Middle frontal gyrus (tissue), 1 donor: ENCODE data around the gene GET4.
"Not testable (repeated sequence)": the region's sequence is repeated elsewhere in the genome, so short reads cannot be mapped to it uniquely, and the experiment has no call there.

Experiments used
- DNase-seq: peaks from one replicate; pipeline ENCODE4 v3.0.0-alpha.2; 2015; ENCODE audit warnings: low spot score; ENCODE audit errors: extremely low spot score

GET4 gene

DNA sequence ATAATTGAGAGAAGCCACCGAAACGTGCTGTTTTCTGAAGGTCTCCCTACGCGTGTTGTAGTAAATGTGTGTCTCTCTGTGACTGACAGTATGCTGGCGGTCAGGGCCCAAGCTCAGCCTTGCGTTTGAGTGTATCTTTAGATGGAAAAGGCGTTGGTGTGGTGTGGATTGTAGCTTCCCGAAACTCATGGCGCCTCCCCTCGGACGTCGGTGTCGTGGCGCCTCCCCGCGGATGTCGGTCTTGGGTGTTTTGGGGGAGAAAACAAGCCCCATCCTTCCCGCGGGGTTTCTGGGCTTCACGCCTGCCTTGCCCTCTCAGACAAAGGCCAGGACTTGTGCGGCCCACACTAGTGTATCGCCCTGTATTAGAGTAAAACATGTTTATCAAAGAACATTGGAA lies 31.3 kb upstream of the GET4 start:
- DNase-seq = no peak

- DNase-seq = no peak
Observed at GRCh38 chr7:845731-846130, 30.6 kb upstream of the GET4 start.

DNA sequence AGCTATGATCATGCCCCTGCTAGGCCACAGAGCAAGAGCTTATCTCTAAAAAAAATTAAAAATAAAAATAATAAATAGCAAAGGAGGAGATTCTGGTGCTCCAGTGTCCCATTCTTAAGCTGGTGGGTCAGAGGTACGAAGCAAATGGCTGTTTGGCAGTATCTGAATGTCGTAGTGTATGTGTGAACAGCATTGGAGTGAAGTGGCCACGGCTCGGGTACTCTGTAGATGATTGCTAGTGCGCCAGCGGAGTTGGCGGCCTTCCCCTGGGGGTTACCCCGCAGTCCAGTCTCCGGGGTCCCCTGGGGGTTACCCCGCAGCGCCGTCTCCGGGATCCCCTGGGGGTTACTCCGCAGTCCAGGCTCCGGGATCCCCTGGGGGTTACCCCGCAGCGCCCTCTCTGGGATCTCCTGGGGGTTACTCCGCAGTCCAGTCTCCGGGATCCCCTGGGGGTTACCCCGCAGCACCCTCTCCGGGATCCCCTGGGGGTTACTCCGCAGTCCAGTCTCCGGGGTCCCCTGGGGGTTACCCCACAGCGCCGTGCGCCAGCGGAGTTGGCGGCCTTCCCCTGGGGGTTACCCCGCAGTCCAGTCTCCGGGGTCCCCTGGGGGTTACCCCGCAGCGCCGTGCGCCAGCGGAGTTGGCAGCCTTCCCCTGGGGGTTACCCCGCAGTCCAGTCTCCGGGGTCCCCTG lies 29.2 kb upstream of the GET4 start:
- DNase-seq = not testable (repeated sequence)

DNA sequence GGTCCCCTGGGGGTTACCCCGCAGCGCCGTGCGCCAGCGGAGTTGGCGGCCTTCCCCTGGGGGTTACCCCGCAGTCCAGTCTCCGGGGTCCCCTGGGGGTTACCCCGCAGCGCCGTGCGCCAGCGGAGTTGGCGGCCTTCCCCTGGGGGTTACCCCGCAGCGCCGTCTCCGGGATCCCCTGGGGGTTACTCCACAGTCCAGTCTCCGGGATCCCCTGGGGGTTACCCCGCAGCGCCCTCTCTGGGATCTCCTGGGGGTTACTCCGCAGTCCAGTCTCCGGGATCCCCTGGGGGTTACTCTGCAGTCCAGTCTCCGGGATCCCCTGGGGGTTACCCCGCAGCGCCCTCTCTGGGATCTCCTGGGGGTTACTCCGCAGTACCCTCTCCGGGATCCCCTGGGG lies 28.6 kb upstream of the GET4 start:
- DNase-seq = not testable (repeated sequence)

- no peak for DNase-seq
Observed at GRCh38 chr7:849145-849544, 27.2 kb upstream of the GET4 start.

- DNase-seq = no peak
Observed at GRCh38 chr7:849781-850180, 26.6 kb upstream of the GET4 start.

- DNase-seq = no peak
Observed at GRCh38 chr7:851204-851603, 25.1 kb upstream of the GET4 start.

GRCh38 chr7:853366-854117 lies 22.8 kb upstream of the GET4 start:
- no peak for DNase-seq

- no peak for DNase-seq
Observed at GRCh38 chr7:854118-854775, 22.1 kb upstream of the GET4 start.

- no peak for DNase-seq
Observed at GRCh38 chr7:855686-856369, 20.5 kb upstream of the GET4 start.

GRCh38 chr7:856444-857095 lies 19.8 kb upstream of the GET4 start:
- no peak for DNase-seq

DNA sequence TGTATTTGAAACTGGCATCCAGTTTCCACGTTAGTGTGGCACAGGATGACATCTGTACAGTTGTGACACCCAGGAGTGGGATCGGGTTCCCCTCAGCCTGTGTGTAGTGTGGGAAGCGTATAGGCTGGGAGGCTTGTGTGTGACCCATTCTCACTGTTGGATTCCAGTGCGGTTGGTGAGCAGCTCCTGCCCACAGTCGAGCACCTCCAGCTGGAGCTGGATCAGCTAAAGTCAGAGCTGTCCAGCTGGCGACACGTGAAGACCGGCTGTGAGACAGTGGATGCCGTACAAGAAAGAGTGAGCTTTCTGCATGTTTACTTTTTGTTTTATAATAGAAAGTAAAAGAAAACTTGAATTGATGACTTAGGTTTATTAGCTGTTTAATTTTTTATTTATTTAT lies 18.7 kb upstream of the GET4 start:
- no peak for DNase-seq

- DNase-seq = no peak
Observed at GRCh38 chr7:859359-860030, 16.9 kb upstream of the GET4 start.

DNA sequence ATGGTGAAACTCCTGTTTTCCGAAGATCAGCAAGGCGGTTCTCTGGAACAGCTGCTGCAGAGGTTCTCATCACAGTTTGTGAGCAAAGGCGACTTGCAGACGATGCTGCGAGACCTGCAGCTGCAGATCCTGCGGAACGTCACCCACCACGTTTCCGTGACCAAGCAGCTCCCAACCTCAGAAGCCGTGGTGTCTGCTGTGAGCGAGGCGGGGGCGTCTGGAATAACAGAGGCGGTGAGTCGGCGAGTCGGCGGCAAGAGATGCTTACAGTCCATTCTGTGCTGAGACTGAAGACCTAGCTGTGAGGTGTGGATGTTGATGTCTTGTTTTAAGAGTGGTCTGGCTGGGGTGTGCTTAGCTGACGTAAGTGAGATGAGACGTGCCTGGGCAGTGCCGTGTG lies 16.2 kb upstream of the GET4 start:
- no peak for DNase-seq

DNA sequence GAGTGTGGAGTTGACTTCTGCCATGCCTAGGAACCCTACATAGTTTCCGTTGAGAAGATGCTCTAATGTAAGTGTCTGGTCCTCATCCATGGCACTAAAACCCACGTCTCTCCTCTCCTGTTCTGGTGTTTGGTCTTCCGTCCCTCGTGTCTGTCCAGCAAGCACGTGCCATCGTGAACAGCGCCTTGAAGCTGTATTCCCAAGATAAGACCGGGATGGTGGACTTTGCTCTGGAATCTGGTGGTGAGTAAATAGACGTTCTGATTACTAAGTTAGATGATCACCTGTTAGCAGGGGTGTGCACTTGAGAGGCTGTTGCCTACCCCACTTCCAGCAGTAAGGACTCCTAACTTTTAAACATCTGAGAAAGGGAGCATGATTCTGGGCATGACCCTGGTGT lies 15.1 kb upstream of the GET4 start:
- no peak for DNase-seq

GRCh38 chr7:862157-862556 lies 14.2 kb upstream of the GET4 start:
- DNase-seq = no peak

GRCh38 chr7:863106-863505 lies 13.2 kb upstream of the GET4 start:
- DNase-seq = no peak

GRCh38 chr7:865921-866320 lies 10.4 kb upstream of the GET4 start:
- no peak for DNase-seq

DNA sequence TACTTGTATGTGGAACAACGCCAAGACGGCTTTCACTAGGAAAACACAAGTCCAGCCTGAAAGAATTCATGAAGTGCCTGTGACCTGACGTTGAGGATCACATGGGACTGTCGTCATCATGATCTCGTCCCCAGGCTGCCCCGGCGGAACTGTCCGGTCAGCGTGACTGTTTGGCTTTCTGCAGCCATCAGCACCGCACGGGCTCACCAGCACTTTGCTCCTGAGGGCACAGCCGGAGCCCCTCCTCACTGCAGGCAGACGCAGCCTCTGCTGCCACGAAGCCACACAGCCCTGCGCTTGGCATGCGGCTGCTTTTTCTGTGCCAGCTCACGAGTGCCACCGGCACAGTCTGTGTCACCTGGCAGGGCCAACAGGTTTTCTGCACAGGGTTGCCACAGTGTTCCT lies 9.4 kb upstream of the GET4 start:
- DNase-seq = no peak

GRCh38 chr7:867406-868188 lies 8.8 kb upstream of the GET4 start:
- no peak for DNase-seq
